Measurements from ENCODE around the gene NKD1. TPM values are rescaled to one million over a fixed set of nuclear protein-coding genes. Genes with fewer than 3 reads are reported as not detected.
A peak's percentile ranks its signal among the peaks of the same experiment; 100 is the strongest.

NKD1 gene
- total RNA-seq, 1 donor from 2014 or later, result 43.2 TPM

DNA sequence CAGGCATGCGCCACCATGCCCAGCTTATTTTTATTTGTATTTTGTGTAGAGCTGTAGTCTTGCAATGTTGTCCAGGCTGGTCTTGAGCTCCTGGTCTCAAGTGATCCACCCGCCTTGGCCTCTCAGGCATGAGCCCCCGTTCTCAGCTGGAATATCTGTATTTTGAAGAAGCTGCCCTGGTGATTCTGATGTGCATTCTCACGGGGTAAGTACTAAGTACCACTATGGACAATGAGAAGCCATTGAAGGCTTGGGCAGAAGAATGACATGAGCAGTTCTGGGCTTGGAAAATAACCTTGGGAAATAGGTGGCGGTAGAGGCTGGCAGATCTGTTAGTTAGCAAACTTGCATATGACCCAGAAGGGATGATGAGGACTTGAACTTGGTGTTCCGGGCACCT, 15.6 kb upstream of the NKD1 start:
- TF ChIP-seq, protein P1, sequence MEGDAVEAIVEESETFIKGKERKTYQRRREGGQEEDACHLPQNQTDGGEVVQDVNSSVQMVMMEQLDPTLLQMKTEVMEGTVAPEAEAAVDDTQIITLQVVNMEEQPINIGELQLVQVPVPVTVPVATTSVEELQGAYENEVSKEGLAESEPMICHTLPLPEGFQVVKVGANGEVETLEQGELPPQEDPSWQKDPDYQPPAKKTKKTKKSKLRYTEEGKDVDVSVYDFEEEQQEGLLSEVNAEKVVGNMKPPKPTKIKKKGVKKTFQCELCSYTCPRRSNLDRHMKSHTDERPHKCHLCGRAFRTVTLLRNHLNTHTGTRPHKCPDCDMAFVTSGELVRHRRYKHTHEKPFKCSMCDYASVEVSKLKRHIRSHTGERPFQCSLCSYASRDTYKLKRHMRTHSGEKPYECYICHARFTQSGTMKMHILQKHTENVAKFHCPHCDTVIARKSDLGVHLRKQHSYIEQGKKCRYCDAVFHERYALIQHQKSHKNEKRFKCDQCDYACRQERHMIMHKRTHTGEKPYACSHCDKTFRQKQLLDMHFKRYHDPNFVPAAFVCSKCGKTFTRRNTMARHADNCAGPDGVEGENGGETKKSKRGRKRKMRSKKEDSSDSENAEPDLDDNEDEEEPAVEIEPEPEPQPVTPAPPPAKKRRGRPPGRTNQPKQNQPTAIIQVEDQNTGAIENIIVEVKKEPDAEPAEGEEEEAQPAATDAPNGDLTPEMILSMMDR (conservative IDR thresholded peaks at IDR 0.05), result no peak
- peaks cover 3% of the 10 kb centered on the region for H3K27me3 Mint-ChIP-seq
- peaks cover 9% of the 10 kb centered on the region for H3K4me1 Mint-ChIP-seq (ENCODE audit: unreplicated experiment)
- H3K9me3 Mint-ChIP-seq, result peaks cover 5% of the 10 kb centered on the region
- H3K27ac Mint-ChIP-seq, result no peak overlapping the region
- H3K36me3 Mint-ChIP-seq, result no peaks in the 10 kb centered on the region
- H3K4me3 Mint-ChIP-seq, result no peak overlapping the region
- peak; percentile 2 for DNase-seq (ENCODE audit: extremely low spot score, unreplicated experiment)

DNA sequence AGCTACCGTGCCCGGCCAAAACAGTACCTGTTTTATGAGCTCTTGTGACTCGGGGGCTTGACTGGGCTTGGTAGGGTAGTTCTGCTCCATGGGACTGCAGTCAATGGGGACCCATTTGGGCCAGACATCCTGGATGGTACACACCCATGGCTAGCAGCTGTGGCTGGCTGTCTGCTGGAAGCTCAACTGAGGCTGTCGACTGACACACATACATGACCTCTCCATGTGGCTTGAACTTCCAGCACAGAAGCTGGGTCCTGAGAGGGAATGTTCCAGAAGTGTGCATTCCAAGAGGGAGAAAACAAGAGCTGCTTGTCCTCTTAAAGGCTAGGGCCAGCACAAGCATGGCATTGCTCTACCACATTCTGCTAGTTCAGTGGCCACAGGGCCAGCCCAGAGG, 14.9 kb upstream of the NKD1 start:
- TF ChIP-seq, protein P1 (conservative IDR thresholded peaks at IDR 0.05), result no peak
- Mint-ChIP-seq H3K27ac (no peak overlapping the region), H3K27me3 (peaks cover 3% of the 10 kb centered on the region), H3K9me3 (peaks cover 4% of the 10 kb centered on the region), H3K36me3 (no peaks in the 10 kb centered on the region), H3K4me3 (no peak overlapping the region), H3K4me1 (ENCODE audit: unreplicated experiment) (peaks cover 9% of the 10 kb centered on the region)
- peak; percentile 51 for DNase-seq (ENCODE audit: extremely low spot score, unreplicated experiment)

DNA sequence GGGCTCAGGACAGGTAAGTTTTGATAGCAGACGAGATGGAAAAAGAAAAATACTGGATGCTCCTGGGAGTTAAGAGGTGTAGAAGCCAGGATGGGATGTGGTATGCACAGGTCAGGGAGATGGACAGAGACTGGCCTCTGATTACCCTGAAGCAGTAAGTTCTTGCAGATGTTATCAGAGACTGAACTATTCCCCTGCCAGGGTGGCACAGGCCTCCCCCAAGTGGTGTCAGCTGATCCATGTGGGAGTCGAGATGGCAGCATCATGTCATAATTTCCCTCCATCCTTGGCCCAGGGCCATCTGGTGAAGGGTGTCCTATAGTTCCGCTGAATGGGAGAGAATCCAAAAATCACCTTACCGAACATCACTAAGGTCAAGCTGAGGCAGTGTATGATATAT, 14.1 kb upstream of the NKD1 start:
- peaks cover 12% of the 10 kb centered on the region for H3K4me1 Mint-ChIP-seq (ENCODE audit: unreplicated experiment)
- DNase-seq (ENCODE audit: extremely low spot score, unreplicated experiment), result peak; percentile 32
- H3K9me3 Mint-ChIP-seq, result no peaks in the 10 kb centered on the region
- H3K27me3 Mint-ChIP-seq, result peaks cover 8% of the 10 kb centered on the region
- TF ChIP-seq, protein P1 (conservative IDR thresholded peaks at IDR 0.05), result no peak
- no peak overlapping the region for H3K27ac Mint-ChIP-seq
- H3K4me3 Mint-ChIP-seq, result no peak overlapping the region
- no peaks in the 10 kb centered on the region for H3K36me3 Mint-ChIP-seq

DNA sequence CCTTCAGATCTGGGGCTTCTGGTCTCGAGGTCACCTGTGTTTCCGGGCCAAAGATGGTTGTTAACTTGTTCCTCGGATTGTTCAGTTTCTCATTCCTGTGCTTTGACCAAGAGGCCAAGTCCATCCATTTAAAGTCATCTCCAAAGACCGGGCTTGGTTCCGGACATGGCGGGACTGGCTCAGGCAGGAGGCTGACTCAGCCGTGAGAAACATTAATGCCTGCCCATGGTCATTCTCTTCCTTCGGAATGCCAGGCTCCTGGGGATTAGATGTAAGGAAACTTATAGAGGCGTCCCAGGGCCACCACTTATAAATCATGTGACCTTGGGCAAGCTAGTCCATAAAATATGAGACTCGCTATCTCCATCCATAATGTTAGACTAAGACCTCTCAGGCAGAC, 13.6 kb upstream of the NKD1 start:
- no peaks in the 10 kb centered on the region for H3K36me3 Mint-ChIP-seq
- DNase-seq (ENCODE audit: extremely low spot score, unreplicated experiment), result peak; percentile 44
- H3K4me1 Mint-ChIP-seq (ENCODE audit: unreplicated experiment), result peaks cover 16% of the 10 kb centered on the region
- no peak overlapping the region for H3K27ac Mint-ChIP-seq
- TF ChIP-seq, protein P1 (conservative IDR thresholded peaks at IDR 0.05), result no peak
- no peak overlapping the region for H3K4me3 Mint-ChIP-seq
- H3K9me3 Mint-ChIP-seq, result no peaks in the 10 kb centered on the region
- peaks cover 11% of the 10 kb centered on the region for H3K27me3 Mint-ChIP-seq

DNA sequence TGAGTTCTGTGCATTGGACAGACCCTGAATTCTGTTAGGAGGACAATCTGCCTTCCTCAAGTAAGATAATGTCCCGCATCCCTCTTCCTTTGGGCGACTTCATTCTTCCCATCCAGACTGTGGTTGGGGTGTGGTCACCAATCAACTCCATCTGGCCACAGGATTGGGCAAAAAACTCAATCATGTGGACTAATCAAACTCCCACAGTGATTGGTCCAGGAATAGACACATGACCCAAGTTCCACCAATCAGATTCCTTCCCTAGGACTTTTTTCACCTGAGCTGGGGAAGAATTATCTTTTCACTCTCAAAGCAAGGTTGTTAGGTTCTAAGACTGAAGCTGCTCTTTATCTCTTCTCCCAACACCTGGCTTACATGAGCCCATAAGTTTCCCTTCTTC, 13.2 kb upstream of the NKD1 start:
- TF ChIP-seq, protein P1 (conservative IDR thresholded peaks at IDR 0.05), result no peak
- Mint-ChIP-seq H3K4me3 (no peak overlapping the region), H3K4me1 (ENCODE audit: unreplicated experiment) (peaks cover 17% of the 10 kb centered on the region), H3K27ac (no peak overlapping the region), H3K36me3 (no peaks in the 10 kb centered on the region), H3K27me3 (peaks cover 11% of the 10 kb centered on the region), H3K9me3 (no peaks in the 10 kb centered on the region)
- DNase-seq (ENCODE audit: extremely low spot score, unreplicated experiment), result no peak

All from type B pancreatic cell (in vitro differentiated cells).